Posterior cingulate gyrus (tissue), 11 donors: ENCODE data around the gene MRPL55.
A peak's percentile ranks its signal among the peaks of the same experiment; 100 is the strongest.

ENCODE experiments used
- DNase-seq, 10 donors: peaks; one replicate each; pipeline versions ENCODE4 v3.0.0 to v3.0.0-alpha.2; 2020 to 2021; ENCODE audit warnings: mixed read lengths in 3 of 10
- intact Hi-C: fragments of 100-400 bp; cut with DNase I; formaldehyde crosslinking; loops from one replicate; pipeline ENCODE4 v1.15.1; 2023

The MRPL55 gene

DNA sequence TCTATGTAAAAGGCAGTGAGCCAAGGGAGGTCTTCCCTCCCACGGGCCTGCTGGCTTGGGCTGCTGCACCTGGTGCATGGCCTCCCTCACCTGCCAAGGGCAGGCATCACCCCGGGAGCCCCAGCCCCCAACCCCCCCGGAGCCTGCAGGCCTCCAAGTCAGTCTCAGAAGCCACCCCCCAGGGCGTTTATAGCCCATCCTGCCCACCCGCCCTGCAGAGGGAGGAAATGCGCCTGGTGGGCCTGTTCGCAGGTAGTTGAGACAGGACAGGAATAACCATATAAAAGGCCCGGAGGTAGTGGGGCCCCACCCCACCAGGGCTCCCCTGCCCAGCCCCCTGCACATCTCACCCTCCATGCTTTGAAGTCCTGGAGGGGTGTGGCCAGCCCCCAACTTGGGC lies 44.8 kb downstream of the MRPL55 start:
- peak in 2 of 10 donors; percentile 38 to 42 for DNase-seq
- intact Hi-C loops, result no loop called here

DNA sequence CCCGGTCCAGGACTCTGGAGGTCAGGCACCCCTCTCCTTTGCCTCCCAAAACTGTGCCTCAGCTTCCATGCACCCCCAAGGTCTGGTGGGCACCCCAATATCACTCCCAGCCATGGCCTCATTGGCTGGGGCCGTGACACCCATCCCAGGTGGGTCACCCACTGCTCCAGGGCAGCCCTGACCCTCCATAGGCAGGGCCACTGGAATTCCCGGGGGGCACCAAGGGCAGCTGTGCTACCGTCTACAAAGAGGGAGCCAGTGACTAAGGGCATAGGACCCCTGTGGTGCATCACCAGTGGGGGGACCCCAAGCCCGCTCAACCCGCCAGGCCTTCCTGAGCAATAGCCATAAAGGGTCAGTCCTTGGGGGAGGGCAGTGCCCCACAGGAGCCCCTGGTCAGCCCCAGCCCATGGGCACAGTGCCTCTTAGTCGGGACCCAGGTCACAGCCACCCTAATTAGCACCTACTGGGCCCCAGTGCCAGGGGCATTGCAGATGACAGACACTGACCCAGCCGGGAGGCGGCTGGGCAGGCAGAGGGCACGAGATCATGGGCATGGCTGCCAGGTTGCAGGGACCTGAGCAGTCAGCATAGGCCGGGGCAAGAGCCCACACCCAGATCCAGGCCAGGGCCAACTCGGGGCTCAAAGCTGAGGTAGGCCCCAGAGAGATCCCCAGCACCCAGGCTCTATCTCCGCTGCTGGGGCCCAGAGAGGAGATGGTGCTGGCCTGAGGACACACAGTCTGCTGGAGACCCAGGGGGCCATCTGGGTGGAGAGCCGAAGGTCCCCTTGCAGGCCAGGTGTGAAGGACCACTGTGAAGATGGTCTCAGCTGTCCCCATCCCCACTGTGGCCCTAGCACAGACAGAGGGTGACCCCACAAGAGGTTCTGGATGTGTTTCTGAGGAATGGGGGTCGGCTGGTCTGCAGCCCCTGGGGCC lies 45.6 kb downstream of the MRPL55 start:
- intact Hi-C loops, result no loop called here
- peak in 3 of 10 donors; percentile 29 to 75 (median 44) for DNase-seq

DNA sequence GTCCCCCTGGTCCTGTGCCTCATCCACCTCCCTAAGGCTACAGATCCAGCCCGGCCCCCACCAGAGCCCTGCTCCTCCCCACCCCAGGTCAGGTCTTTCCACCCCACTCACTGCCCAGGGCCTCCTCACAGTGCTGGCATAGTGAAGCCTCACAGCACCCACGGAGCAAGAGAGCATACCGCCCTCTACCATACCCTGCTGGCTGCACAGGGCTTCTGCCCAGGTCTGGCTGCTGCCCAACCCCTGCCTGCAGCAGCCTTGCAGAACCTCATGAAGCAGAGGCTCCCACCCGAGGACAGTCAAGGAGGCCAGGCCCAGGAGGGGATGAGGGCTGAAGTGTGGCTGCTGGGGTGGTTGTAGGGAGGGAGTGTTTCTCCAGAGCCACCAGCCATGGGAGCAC lies 46.3 kb downstream of the MRPL55 start:
- intact Hi-C loops, result no loop called here
- DNase-seq, result peak in 2 of 10 donors; percentile 48 to 61

DNA sequence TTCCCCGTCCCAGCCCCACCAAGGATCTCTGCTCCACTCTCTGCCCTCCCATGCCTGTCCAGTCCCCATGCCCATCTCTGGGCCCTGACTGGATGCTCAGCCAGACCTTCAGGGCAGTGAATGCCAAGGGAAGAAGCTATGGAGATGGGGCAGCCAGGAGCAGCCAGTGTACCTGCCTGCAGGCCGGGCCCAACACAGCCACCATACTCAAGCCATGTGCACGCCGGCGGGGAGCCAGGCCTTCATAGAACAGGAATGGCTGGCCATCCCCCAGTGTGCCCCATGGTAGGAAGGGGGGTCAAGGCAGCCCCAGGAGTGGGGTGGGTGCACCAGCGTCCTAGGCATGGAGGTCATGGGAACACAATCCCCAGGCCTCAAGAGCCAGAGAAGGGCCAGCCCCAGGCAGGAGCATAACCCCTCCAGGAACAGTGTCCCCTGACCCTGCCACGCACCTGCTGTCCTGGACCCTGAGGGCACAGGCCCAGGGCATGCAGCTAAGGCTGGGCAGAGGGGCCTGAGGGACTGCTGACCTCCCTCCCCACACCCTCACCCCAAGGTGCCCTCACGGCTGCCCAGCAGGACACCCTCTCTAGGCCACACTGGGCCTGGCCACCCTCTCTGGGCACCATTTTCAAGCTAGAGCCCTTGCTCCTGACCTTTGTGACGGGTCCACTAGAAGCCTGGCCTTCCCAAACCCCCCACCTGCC lies 46.9 kb downstream of the MRPL55 start:
- DNase-seq, result peak in 3 of 10 donors; percentile 61 to 72 (median 71)
- intact Hi-C loops, result no loop called here

DNA sequence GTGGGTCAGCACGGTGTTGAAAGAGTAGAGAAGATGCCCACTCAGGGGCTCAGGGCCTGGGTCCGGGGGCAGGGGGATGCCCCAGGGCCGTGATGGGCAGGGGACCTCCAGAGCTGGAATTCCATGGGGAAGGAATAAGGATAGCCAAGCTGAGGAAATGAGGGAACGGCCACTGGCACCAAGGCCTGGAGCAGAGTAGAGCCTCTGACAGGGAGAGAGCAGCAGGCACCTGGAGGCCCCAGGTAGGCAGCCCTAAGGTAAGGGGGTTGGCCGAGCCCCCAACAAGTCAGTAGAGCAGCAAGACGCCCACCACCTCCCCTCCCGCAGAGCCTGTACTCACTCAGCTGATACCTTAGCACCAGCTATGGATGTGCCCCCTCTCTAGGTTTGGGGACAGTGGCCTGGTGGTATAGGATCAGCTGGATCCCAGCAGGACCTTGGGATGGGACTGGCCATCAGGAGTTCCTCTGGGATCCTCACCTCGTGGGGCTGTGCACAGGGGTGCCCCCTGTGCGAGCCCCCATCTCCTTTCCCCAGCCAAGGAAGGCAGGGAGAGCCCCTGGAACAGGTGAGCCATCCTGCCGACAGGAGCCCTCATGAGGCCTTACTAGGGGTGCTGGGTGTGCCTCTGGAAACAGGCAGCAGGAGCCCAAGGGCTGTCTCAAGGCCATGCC lies 47.6 kb downstream of the MRPL55 start:
- peak in 3 of 10 donors; percentile 5 to 73 (median 19) for DNase-seq
- intact Hi-C loops, result no loop called here

DNA sequence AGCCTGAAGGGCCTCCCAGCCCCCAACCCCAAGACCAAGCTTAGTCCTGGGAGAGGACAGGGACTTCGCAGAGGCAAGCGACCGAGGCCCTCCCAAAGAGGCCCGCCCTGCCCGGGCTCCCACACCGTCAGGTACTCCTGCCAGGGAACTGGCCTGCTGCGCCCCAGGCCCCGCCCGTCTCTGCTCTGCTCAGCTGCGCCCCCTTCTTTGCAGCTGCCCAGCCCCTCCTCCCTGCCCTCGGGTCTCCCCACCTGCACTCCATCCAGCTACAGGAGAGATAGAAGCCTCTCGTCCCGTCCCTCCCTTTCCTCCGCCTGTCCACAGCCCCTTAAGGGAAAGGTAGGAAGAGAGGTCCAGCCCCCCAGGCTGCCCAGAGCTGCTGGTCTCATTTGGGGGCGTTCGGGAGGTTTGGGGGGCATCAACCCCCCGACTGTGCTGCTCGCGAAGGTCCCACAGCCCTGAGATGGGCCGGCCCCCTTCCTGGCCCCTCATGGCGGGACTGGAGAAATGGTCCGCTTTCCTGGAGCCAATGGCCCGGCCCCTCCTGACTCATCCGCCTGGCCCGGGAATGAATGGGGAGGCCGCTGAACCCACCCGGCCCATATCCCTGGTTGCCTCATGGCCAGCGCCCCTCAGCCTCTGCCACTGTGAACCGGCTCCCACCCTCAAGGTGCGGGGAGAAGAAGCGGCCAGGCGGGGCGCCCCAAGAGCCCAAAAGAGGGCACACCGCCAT lies 48.5 kb downstream of the MRPL55 start:
- peak in 5 of 10 donors; percentile 2 to 63 (median 36) for DNase-seq
- intact Hi-C loops, result no loop called here

DNA sequence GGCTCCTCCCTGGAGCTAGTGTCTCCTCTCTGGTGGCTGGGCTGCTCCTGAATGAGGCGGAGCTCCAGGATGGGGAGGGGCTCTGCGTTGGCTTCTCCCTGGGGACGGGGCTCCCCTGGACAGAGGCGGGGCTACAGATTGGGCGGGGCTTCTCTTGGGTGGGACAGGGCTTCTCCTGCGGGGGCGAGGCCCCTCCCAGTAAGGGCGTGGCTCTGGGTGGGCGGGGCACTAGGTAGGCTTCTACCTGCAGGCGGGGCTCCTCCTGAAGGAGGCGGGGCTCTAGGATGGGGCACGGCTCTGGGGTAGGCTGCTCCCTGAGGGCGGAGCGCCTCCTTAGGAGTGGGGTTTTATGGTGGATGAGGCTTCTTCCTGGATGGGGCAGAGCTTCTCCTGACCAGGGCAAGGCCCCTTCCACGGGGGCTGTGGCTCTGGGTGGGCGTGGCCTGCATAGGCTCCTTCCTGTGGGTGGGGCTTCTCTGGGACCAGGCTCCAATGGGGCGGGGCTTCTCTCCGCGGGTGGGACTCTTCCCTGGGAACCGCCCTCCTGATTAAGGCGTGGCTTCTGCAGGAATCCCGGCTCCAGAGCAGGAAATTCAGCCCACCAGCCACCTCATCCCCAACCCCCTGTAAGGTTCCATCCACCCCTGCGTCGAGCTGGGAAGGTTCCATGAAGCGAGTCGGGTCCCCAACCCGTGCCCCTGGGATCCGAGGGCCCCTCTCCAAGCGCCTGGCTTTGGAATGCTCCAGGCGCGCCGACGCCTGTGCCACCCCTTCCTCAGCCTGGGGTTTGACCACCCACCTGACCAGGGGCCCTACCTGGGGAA lies 49.3 kb downstream of the MRPL55 start:
- intact Hi-C loops, result no loop called here
- peak in 5 of 10 donors; percentile 6 to 79 (median 60) for DNase-seq

DNA sequence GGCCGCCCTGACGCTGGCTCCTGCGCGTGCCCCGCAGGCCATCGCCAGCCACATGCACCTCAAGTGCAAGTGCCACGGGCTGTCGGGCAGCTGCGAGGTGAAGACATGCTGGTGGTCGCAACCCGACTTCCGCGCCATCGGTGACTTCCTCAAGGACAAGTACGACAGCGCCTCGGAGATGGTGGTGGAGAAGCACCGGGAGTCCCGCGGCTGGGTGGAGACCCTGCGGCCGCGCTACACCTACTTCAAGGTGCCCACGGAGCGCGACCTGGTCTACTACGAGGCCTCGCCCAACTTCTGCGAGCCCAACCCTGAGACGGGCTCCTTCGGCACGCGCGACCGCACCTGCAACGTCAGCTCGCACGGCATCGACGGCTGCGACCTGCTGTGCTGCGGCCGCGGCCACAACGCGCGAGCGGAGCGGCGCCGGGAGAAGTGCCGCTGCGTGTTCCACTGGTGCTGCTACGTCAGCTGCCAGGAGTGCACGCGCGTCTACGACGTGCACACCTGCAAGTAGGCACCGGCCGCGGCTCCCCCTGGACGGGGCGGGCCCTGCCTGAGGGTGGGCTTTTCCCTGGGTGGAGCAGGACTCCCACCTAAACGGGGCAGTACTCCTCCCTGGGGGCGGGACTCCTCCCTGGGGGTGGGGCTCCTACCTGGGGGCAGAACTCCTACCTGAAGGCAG lies 50.0 kb downstream of the MRPL55 start:
- DNase-seq, result peak in 5 of 10 donors; percentile 6 to 79 (median 65)
- intact Hi-C loops, result no loop called here

DNA sequence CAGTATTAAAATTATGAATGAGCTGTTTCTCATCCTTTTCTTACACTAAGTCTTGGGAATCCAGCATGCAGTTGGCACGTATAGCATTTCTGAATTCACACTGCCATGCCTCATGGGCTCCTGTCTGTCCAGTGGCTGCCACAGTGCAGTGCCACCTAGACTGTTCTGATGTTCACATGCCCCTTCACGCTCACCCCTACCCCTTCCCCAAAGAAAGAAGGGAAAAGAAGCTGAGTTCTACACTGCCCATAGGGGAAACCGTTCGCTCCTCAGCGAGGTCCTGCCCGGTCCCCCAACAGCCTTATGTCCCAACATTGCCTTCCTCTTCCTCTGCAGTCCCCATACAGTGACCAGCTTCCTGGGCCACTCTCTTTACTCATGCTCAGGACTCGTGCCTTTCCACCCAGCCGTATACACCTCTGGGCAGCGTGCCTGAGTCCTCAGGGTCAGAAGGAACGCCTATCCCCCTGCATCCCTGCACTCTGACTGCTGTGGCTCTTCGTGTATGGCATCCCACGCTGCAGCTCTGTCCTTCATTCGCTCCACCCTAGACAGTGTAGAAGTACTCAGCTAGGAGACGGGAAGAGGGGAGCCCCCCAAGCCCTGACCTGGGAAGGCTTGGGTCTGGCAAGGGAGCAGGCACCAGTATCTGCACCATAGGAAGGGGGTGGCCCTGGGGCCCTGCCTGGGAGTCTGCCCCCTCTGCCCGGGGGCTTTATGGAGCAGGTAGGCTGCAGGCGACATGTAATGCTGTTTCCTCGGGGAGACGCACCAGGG lies 50.7 kb downstream of the MRPL55 start:
- peak in 4 of 10 donors; percentile 10 to 52 (median 39) for DNase-seq
- intact Hi-C loops, result no loop called here
